Stimulated activated naive CD8-positive, alpha-beta T cell treated with anti-CD3 and anti-CD28 coated beads, Interleukin-15, Interleukin-2, amounts not matched to agents 100 U/mL and 50 U/mL, for 24 hours (primary cell): ENCODE results near the gene BHLHA15.

Experiments
- ATAC-seq: fragments of 150-1000 bp; cut with Tn5 transposase; one replicate; pipeline ENCODE4 v1.10.0; 2021
- DNase-seq: peaks from one replicate; pipeline ENCODE4 v3.0.0; 2021

BHLHA15 gene

DNA sequence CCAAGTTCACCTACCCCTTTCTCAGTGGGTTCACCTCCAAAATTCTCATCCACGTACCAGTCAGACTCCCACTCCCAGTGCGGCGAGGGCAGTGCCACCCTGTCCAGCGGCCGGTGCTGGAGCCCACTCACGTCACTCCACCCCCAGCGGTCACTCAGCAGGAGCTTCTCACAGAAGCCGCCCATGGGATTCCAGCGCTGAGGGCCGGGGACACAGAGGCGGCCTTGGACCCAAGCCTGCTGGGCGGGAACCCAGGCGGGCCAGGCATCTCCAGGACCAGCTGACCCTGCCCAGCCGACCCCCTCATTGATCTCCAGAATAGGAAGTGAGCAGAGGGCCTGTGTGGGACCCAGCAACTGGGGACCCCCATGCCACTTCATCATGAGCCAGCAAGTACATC lies 33.6 kb downstream of the BHLHA15 start:
- DNase-seq (no peak), ATAC-seq (no peak)

DNA sequence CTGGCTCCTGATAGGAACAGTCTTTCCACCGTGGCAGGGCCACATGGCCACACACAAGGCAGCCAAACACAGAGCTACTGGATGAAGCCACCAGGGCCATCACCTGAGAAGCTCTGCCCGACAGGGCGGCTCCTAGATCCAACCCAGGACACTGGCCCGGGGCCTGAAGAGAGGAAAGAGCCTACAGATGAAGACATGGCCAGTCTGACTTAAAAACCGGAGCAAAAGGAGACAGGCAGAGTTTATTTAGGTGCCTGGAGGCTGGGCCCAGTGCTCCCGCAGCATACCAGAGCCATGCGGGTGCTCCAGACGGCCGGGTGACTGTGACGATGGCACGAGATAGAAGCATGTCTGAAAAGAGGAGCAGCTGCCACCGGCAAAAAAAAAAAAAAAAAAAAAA lies 36.9 kb downstream of the BHLHA15 start:
- ATAC-seq (no peak), DNase-seq (no peak)

DNA sequence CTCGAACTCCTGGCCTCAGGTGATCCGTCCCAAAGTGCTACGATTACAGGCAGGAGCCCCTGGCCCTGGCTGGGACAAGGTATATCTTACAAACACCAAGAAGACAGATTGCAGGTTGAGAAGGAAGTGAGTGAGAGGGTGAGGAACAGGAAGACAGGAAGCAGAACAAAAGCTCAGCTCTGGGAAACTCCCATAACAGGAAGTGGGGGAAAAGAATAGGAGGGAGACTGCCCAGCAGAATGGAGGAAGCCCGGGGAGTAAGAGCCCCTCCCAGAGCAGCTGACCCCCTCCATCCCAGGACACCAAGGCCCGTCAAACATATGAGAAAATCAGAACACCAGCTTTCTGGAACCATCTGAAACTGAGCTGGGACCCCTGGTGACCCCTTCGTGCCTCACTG lies 37.9 kb downstream of the BHLHA15 start:
- ATAC-seq (no peak), DNase-seq (no peak)

DNA sequence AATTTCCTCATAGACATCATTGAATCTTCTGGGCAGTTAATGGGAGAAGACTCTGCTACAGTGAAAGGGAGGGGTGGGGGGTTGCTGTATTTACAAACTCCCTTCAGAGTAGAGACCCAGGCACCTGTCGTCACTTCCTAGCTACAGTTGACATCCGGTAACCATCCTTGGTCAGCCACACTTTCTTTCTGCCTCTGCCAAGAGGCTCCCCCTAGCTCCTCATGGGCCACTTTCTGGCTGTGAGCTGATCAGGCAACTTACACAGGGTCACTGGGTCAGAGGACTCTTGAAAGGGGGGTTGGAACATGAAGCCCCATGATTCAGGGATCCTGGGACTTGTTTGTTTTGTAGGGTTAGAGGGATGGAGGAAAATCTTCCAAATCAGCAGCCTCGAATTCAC lies 39.5 kb downstream of the BHLHA15 start:
- DNase-seq (peak; percentile 37), ATAC-seq (no peak)

DNA sequence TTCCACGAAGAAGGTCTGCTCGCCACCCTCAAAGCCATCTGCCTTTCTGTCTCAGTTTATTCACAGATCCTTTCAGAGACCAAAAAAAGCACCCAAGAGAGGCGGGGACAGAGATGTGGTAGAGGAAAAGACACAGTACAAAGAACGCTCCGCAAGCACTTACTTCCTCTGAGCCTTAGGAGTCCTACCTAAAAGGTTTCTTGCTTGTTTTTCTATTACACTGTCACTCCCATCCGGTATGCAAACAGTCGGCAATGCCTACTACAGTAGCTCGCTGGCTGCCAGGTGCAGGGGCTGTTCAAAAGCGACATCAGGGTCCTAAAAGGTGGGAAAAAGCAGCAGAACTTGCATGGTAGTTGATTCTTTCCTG lies 40.0 kb downstream of the BHLHA15 start:
- ATAC-seq (no peak), DNase-seq (peak; percentile 15)

DNA sequence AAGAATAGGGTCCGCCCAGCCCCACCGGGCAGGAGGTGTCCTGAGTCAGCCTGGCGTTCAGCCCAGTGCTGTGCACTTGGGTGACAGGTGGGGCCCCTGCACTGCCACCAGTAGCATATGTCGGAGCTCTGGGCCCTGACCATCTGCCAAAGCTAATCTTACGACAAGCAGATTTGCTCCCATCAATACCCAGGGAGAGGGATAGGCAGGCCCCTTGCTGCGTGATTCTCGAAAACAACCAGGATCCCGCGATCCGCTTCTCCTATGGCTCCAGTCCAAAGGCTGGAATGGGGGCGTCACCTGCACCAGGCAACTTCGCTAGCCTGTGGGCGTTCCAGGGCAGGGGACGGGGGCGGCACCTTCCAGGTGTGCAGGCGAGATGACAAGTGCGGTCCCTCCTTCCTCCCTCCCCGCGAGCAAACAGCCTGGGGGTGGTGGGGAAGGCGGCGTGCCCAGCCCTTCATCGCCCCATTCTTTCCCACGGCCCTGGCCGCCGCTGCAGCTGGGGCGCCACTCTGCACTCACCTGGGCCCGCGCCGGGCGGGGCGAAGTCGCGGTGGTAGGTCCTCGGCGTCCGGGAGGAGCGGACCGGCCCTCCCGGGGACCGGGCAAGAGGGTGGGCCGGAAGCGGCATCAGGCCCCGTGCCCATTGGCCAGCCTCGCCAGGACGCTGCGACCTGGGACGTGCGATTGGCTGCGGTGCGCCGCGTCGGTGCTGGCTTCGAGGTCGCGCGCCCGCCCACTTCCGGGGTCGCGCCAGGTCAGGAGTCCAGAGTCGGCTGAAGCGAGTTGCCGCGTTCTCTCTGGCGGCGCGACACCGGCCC lies 40.6 kb downstream of the BHLHA15 start, which contains the start of gene TECPR1:
Gene TECPR1 (minus strand): TSS at position 632 of the 824 bp plus-strand sequence. CDS start 6,086 bp downstream, outside the sequence.
- ATAC-seq = peak; percentile 98
- DNase-seq = peak; percentile 91

DNA sequence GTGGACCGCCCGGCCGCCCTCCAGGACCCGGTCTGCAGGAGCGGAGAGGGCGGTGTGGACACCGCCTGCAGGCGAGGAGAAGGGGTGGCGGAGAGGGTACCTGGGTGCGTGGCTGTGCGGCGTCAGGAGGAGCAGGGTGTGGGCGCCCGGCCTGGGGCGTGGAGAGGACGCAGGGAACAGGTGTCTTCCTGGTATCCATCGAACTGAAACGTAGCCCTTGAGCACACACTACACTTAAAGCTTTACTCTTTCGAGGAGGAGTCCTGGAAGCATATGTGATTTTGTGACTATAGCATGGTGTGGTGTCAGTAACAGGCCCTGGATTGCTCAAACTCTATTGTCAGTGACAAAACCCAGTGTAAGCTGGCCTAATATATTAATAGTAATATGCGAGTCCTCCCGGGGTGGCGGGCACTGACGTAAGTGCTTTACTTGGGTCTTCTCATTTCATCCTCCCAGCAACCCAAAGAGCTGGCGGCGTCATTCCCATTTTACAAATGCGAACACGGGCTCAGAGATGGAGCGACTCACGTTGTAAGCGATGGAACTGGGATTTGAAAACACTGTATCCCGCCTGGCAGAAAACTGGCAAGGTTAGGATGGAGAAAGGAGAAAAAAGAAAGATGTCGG lies 41.3 kb downstream of the BHLHA15 start:
- DNase-seq = no peak
- ATAC-seq = no peak

DNA sequence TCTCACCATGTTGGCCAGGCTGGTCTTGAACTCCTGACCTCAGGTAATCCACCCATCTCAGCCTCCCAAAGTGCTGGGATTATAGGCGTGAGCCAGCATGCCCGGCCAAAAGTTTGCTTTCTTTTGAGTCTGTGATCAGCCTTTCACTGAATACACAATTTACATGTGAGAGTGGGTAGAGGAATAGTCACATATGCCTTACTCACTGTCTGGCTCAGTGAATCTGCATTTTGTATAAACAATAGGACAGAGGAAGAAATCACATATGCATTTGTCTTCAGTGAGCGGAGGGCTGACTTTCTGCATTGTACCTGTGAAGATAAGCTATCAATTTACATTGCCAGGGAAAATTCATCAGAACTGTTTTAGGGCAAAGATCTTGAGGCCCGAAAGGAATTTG lies 43.3 kb downstream of the BHLHA15 start:
- DNase-seq (no peak), ATAC-seq (no peak)

DNA sequence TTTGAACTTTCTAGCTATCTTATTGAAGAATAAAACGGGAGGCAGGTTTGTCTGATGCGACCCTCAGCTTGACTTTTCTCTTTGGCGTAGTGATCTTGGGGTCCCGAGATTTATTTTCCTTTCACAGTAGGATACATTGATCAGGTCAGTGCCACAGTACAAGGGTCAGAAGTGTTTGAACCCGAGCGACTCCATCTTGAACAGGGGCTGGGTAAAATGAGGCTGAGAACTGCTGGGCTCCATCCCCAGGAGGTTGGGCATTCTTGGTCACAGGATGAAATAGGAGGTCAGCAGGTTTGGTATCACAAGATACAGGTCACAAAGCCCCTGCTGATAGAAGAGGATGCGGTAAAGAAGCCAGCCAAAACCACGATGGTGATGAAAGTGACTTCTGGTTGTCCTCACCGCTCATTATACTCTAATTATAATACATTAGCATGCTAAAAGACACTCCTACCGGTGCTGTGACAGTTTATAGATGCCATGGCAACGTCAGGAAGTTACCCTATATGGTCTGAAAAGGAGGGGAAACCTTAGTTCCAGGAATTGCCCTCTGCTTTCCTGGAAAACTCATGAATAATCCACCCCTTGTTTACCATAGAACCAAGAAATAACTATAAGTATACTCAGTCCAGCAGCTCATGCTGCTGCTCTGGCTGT lies 43.8 kb downstream of the BHLHA15 start:
- ATAC-seq = no peak
- no peak for DNase-seq

DNA sequence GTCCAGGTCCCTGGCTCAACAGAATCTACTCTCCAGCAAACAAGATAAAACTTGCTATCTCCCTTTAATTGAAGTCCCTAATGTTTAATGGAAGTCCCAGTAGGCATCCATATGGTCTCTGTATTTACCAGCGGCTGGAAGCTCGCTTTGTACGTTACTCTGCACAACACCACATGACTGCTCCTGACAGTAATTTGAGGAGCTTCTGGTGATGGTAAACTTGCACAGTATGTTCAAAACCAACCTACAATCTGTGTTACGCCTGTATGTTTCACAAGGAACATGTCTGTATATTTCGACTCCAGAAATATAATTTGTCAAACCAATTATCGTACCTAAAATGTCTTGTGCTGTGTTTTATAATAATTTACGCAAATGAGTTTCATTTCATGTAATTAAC lies 45.2 kb downstream of the BHLHA15 start:
- no peak for ATAC-seq
- DNase-seq = no peak

DNA sequence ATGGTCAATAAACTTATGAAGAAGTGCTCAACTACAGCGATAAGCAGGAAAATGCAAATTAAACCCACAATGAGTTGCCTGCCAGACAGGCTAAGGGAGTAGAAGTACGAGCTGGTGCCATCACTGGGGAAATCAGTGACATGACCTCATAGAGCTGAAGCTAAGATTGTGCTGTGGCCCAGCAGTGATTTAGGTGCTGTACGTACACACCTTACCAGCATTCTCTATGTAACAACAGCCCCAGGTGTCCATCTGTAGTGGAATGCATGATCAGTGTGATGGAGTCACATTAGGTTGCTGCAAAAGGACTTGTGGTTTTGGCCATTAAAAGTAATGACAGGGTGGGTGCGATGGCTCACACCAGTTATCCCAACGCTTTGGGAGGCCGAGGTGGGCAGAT lies 46.5 kb downstream of the BHLHA15 start:
- ATAC-seq (no peak), DNase-seq (no peak)
